ENCODE data around the gene ZNF837.

Gene ZNF837

DNA sequence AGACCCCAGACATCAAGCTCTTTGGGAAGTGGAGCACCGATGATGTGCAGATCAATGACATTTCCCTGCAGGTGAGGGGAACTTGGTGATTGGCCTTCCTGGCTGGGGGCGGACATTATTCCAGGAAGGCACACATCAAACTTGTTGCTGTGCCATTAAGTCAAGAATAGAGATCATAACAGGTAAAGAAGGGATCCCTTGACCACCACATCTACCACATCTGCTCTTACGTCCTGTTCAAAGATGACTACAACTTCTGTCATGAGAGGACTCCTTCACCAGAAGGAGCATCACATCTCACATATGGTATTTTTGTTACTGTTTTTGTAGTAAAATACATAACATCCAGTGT is 7.3 kb upstream of the ZNF837 start:
- peaks cover 54% of the 10 kb centered on the region for H3K36me3 ChIP-seq (ENCODE audit: insufficient read depth, low read length)
- peak overlapping the region; percentile 75 to 92; a peak in 3 of 4 replicates for H3K4me3 ChIP-seq (ENCODE audit: low read depth in 1 of 2, low read length in 2 of 2)
- TF ChIP-seq EZH2 (IDR thresholded peaks at IDR 0.05; ENCODE audit: borderline replicate concordance, low read depth, low read length, severe bottlenecking): no peak
- TF ChIP-seq, protein P1, sequence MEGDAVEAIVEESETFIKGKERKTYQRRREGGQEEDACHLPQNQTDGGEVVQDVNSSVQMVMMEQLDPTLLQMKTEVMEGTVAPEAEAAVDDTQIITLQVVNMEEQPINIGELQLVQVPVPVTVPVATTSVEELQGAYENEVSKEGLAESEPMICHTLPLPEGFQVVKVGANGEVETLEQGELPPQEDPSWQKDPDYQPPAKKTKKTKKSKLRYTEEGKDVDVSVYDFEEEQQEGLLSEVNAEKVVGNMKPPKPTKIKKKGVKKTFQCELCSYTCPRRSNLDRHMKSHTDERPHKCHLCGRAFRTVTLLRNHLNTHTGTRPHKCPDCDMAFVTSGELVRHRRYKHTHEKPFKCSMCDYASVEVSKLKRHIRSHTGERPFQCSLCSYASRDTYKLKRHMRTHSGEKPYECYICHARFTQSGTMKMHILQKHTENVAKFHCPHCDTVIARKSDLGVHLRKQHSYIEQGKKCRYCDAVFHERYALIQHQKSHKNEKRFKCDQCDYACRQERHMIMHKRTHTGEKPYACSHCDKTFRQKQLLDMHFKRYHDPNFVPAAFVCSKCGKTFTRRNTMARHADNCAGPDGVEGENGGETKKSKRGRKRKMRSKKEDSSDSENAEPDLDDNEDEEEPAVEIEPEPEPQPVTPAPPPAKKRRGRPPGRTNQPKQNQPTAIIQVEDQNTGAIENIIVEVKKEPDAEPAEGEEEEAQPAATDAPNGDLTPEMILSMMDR (IDR thresholded peaks at IDR 0.05; ENCODE audit: borderline replicate concordance, extremely low read depth, low read length, poor library complexity, severe bottlenecking): no peak
- ATAC-seq (ENCODE audit: insufficient read depth, low read depth) (no peak), DNase-seq (no peak)
- H3K27me3 ChIP-seq (ENCODE audit: insufficient read depth, low read length, poor library complexity): no peaks in the 10 kb centered on the region
- H3K4me1 ChIP-seq (ENCODE audit: insufficient read depth, low read length): peaks cover 46% of the 10 kb centered on the region
- H3K9me3 ChIP-seq (ENCODE audit: insufficient read depth, low read length, severe bottlenecking): no peaks in the 10 kb centered on the region
- no peak overlapping the region for H2AFZ ChIP-seq (ENCODE audit: low read depth, low read length)
- H3K79me2 ChIP-seq (ENCODE audit: insufficient read depth, low read length): peaks cover 70% of the 10 kb centered on the region
- H4K20me1 ChIP-seq (ENCODE audit: insufficient read depth, low read length): peaks cover 36% of the 10 kb centered on the region
- peak overlapping the region; percentile 92 for H3K4me2 ChIP-seq (ENCODE audit: insufficient read depth, low read length)
- peak overlapping the region; percentile 73 for H3K27ac ChIP-seq (ENCODE audit: low read length)
- peak overlapping the region; percentile 99 for H3K9ac ChIP-seq (ENCODE audit: low read depth, low read length)

DNA sequence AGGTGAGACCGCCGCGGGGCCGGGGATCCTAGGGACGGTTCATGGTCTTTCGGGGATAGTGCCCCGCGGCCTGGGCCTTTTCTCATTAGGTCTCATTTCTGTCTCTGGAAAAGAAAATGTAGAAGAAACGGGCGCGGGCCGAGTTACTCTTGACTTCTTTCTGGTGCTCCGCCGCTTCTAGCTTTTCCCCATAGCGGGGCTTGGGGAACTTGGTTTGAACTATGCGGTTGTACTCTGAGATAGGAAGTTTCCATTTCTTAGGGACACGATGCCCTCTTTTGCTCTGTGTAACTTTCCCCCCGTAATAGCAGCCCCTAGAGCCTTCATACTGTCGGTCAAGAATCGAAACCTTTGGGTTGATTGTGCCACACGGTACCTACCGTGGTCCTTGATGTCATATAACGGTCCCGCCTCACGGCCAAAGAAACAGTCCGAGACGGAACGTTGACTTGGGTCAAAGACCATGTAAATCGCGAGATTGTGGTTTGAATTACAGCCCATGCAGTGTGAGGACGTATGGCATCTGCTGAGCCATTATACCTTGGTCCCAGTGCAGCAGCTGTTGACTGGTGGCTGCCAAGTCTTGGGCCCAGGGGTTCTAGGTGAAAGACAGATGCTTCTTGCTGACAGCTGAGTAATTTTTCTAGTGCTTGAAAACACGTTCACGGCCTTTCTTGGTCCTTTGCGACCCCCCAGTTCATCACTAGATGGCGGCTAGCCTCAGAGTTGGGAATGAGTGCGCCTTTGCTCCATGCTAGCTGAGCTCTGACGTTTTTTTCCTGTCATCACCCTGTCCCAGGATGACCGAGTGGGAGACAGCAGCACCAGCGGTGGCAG is 6.7 kb upstream of the ZNF837 start:
- Histone ChIP-seq H3K27me3 (ENCODE audit: insufficient read depth, low read length, poor library complexity) (no peaks in the 10 kb centered on the region), H3K79me2 (ENCODE audit: insufficient read depth, low read length) (peaks cover 65% of the 10 kb centered on the region), H3K9ac (ENCODE audit: low read depth, low read length) (peak overlapping the region; percentile 99), H3K36me3 (ENCODE audit: insufficient read depth, low read length) (peaks cover 48% of the 10 kb centered on the region), H3K4me2 (ENCODE audit: insufficient read depth, low read length) (peak overlapping the region; percentile 92), H4K20me1 (ENCODE audit: insufficient read depth, low read length) (peaks cover 31% of the 10 kb centered on the region), H3K9me3 (ENCODE audit: insufficient read depth, low read length, severe bottlenecking) (no peaks in the 10 kb centered on the region), H2AFZ (ENCODE audit: low read depth, low read length) (peak overlapping the region; percentile 68), H3K27ac (ENCODE audit: low read length) (peak overlapping the region; percentile 73), H3K4me3 (ENCODE audit: low read depth in 1 of 2, low read length in 2 of 2) (peak overlapping the region; percentile 75 to 92), H3K4me1 (ENCODE audit: insufficient read depth, low read length) (peaks cover 46% of the 10 kb centered on the region)
- ATAC-seq (ENCODE audit: insufficient read depth, low read depth): no peak
- DNase-seq: no peak
- TF ChIP-seq EZH2 (IDR thresholded peaks at IDR 0.05; ENCODE audit: borderline replicate concordance, low read depth, low read length, severe bottlenecking): no peak
- TF ChIP-seq, protein P1 (IDR thresholded peaks at IDR 0.05; ENCODE audit: borderline replicate concordance, extremely low read depth, low read length, poor library complexity, severe bottlenecking): no peak

- H3K27me3 ChIP-seq (ENCODE audit: insufficient read depth, low read length, poor library complexity): no peaks in the 10 kb centered on the region
- ATAC-seq (ENCODE audit: insufficient read depth, low read depth): peak; percentile 87
These were observed 5.9 kb upstream of the ZNF837 start, which contains the start of gene RPS5 for GRCh38 chr19:58386576-58387337. RPS5 (plus strand) TSS chr19:58387269; CDS start chr19:58388138, 869 bp downstream.

More at GRCh38 chr19:58386576-58387337, 5.9 kb upstream of the ZNF837 start, which contains the start of gene RPS5:
- Histone ChIP-seq H3K4me1 (ENCODE audit: insufficient read depth, low read length) (peaks cover 52% of the 10 kb centered on the region), H4K20me1 (ENCODE audit: insufficient read depth, low read length) (peaks cover 27% of the 10 kb centered on the region), H3K36me3 (ENCODE audit: insufficient read depth, low read length) (peaks cover 40% of the 10 kb centered on the region), H3K4me3 (ENCODE audit: low read depth in 1 of 2, low read length in 2 of 2) (peak within 1 kb of the TSS; percentile 75 to 92), H3K27ac (ENCODE audit: low read length) (peak within 1 kb of the TSS; percentile 97), H3K9me3 (ENCODE audit: insufficient read depth, low read length, severe bottlenecking) (no peaks in the 10 kb centered on the region), H3K79me2 (ENCODE audit: insufficient read depth, low read length) (peaks cover 65% of the 10 kb centered on the region), H2AFZ (ENCODE audit: low read depth, low read length) (peak within 1 kb of the TSS; percentile 84), H3K9ac (ENCODE audit: low read depth, low read length) (peak within 1 kb of the TSS; percentile 99), H3K4me2 (ENCODE audit: insufficient read depth, low read length) (peak within 1 kb of the TSS; percentile 92)
- no peak for TF ChIP-seq EZH2 (IDR thresholded peaks at IDR 0.05; ENCODE audit: borderline replicate concordance, low read depth, low read length, severe bottlenecking)
- TF ChIP-seq, protein P1 (IDR thresholded peaks at IDR 0.05; ENCODE audit: borderline replicate concordance, extremely low read depth, low read length, poor library complexity, severe bottlenecking): no peak
- peak; percentile 98 for DNase-seq

All from DND-41 (cell line).